IMR-90 (cell line): ENCODE data around the gene PDLIM5. TPM values are rescaled to one million over a fixed set of nuclear protein-coding genes. Genes with fewer than 3 reads are reported as not detected.
A peak's percentile ranks its signal among the peaks of the same experiment; 100 is the strongest.

Experiments used
- ATAC-seq: fragments of 200-7000 bp; cut with Tn5 transposase; 2 replicates; pipeline ENCODE4 v1.9.1; 2020; ENCODE audit warnings: low read depth, mild to moderate bottlenecking, moderate library complexity
- BruUV-seq: library from RNA; stranded (reverse); fragments of 400-500 nt; replicated peaks from 2 replicates; lab custom pipeline; 2021; lab: Mats Ljungman, UMichigan
- CTCF ChIA-PET: fragments of 300-600 bp; formaldehyde crosslinking; extraction: SDS; loops from one replicate; lab custom pipeline; 2021; ENCODE audit warnings: antibody characterized with exemption; lab: Yijun Ruan, JAX
- POLR2A ChIA-PET: fragments of 300-600 bp; sonication (Branson Sonifier 250); formaldehyde crosslinking; loops from one replicate; lab custom pipeline; 2022; ENCODE audit warnings: antibody characterized with exemption; ENCODE audit not compliant: unreplicated experiment; lab: Charles Lee
- DNase-seq: peaks from one replicate; pipeline ENCODE4 v3.0.0; 2013
- H2AFZ ChIP-seq: replicated peaks from 2 replicates; pipeline ENCODE3; 2013; ENCODE audit warnings: low read length, mild to moderate bottlenecking; ENCODE audit not compliant: poor library complexity
- H2AK5ac ChIP-seq: 2 replicates; pipeline ENCODE4 v1.6.1; 2013; ENCODE audit warnings: low read depth, low read length, inconsistent platforms
- H2AK9ac ChIP-seq: replicated peaks from 2 replicates; pipeline ENCODE3; 2013; ENCODE audit warnings: mild to moderate bottlenecking, low read depth, low read length, moderate library complexity; ENCODE audit not compliant: poor library complexity
- H2BK120ac ChIP-seq: 2 replicates; pipeline ENCODE4 v1.6.1; 2013; ENCODE audit warnings: low read depth, low read length, inconsistent platforms
- H2BK15ac ChIP-seq: 3 replicates; pipeline ENCODE4 v1.6.1; 2013; ENCODE audit warnings: low read depth, low read length, inconsistent platforms
- H2BK20ac ChIP-seq: 2 replicates; pipeline ENCODE4 v1.6.1; 2013; ENCODE audit warnings: low read depth, mild to moderate bottlenecking, inconsistent platforms, low read length, moderate library complexity
- H2BK5ac ChIP-seq: 2 replicates; pipeline ENCODE4 v1.6.1; 2013; ENCODE audit warnings: mild to moderate bottlenecking, low read depth, low read length, inconsistent platforms; ENCODE audit not compliant: poor library complexity, severe bottlenecking
- H3K14ac ChIP-seq: replicated peaks from 2 replicates; pipeline ENCODE4 v1.6.1; 2013; ENCODE audit warnings: low read depth, low read length, inconsistent platforms
- H3K18ac ChIP-seq: 2 replicates; pipeline ENCODE4 v1.6.1; 2013; ENCODE audit warnings: low read depth, low read length, control low read depth
- H3K23ac ChIP-seq: 2 replicates; pipeline ENCODE4 v1.6.1; 2013; ENCODE audit warnings: low read depth, low read length, inconsistent platforms
- H3K27ac ChIP-seq: 2 replicates; pipeline ENCODE4 v1.5.1; 2013; ENCODE audit warnings: mild to moderate bottlenecking, control low read depth, low read length; ENCODE audit not compliant: insufficient read depth
- H3K27me3 ChIP-seq: 2 replicates; pipeline ENCODE4 v1.6.1; 2013; ENCODE audit warnings: low read length; ENCODE audit not compliant: control insufficient read depth, insufficient read depth
- H3K36me3 ChIP-seq: 2 replicates; pipeline ENCODE4 v1.6.1; 2013; ENCODE audit warnings: low read length, mixed read lengths; ENCODE audit not compliant: control insufficient read depth, insufficient read depth
- H3K4ac ChIP-seq: 2 replicates; pipeline ENCODE4 v1.6.1; 2013; ENCODE audit warnings: low read depth, low read length, inconsistent platforms
- H3K4me1 ChIP-seq: 2 replicates; pipeline ENCODE4 v1.6.1; 2013; ENCODE audit warnings: low read length, mixed read lengths; ENCODE audit not compliant: control insufficient read depth, insufficient read depth
- H3K4me2 ChIP-seq: 2 replicates; pipeline ENCODE4 v1.6.1; 2013; ENCODE audit warnings: low read depth, mild to moderate bottlenecking, control low read depth, low read length, moderate library complexity
- H3K4me3 ChIP-seq: 2 replicates; pipeline ENCODE4 v1.5.1; 2013; ENCODE audit warnings: low read depth, mild to moderate bottlenecking, control low read depth, low read length, moderate library complexity; ENCODE audit not compliant: insufficient read depth
- H3K56ac ChIP-seq: 2 replicates; pipeline ENCODE4 v1.6.1; 2013; ENCODE audit warnings: low read length, inconsistent platforms; ENCODE audit not compliant: insufficient read depth; ENCODE audit errors: extremely low read depth
- H3K79me1 ChIP-seq, 2 experiments: 2 replicates each; pipeline ENCODE4 v1.6.1; 2013; ENCODE audit warnings: low read length in 2 of 2, inconsistent platforms in 1 of 2, low read depth in 1 of 2
- H3K9ac ChIP-seq: 2 replicates; pipeline ENCODE4 v1.6.1; 2013; ENCODE audit warnings: low read depth, low read length, control low read depth
- H3K9me1 ChIP-seq: 2 replicates; pipeline ENCODE4 v1.6.1; 2013; ENCODE audit warnings: low read length, inconsistent platforms; ENCODE audit not compliant: insufficient read depth
- H3K9me3 ChIP-seq: 2 replicates; pipeline ENCODE4 v1.6.1; 2013; ENCODE audit warnings: low read length; ENCODE audit not compliant: control insufficient read depth, insufficient read depth
- H4K20me1 ChIP-seq: 2 replicates; pipeline ENCODE4 v1.6.1; 2013; ENCODE audit warnings: low read length, inconsistent platforms; ENCODE audit not compliant: insufficient read depth
- H4K5ac ChIP-seq: 2 replicates; pipeline ENCODE4 v1.6.1; 2013; ENCODE audit warnings: mild to moderate bottlenecking, low read depth, low read length, control low read depth
- H4K8ac ChIP-seq, 2 experiments: 2 replicates each; pipeline ENCODE4 v1.6.1; 2013; ENCODE audit warnings: low read depth in 2 of 2, low read length in 2 of 2, control low read depth in 1 of 2, inconsistent platforms in 1 of 2
- H4K91ac ChIP-seq: 2 replicates; pipeline ENCODE4 v1.6.1; 2013; ENCODE audit warnings: low read depth, low read length, inconsistent platforms; ENCODE audit not compliant: insufficient read depth
- BHLHE40 ChIP-seq: fragments of 150-350 bp; IDR thresholded peaks from 2 replicates; pipeline ENCODE4 v1.6.1; 2016; ENCODE audit warnings: mild to moderate bottlenecking, low read depth, low read length
- CEBPB ChIP-seq: IDR thresholded peaks from 2 replicates; pipeline ENCODE4 v1.6.1; 2012; ENCODE audit warnings: low read depth, low read length, improper control_type of control experiment
- CHD1 ChIP-seq: IDR thresholded peaks from 2 replicates; pipeline ENCODE4 v1.6.1; 2012; ENCODE audit warnings: low read depth, low read length, improper control_type of control experiment
- FOS ChIP-seq: fragments of 150-350 bp; IDR thresholded peaks from 2 replicates; pipeline ENCODE4 v1.6.1; 2016; ENCODE audit warnings: low read depth, low read length
- MAFK ChIP-seq: IDR thresholded peaks from 2 replicates; pipeline ENCODE4 v1.6.1; 2012; ENCODE audit warnings: low read depth, low read length, improper control_type of control experiment
- MAZ ChIP-seq: IDR thresholded peaks from 2 replicates; pipeline ENCODE4 v1.6.1; 2012; ENCODE audit warnings: low read depth, mild to moderate bottlenecking, low read length, improper control_type of control experiment, moderate library complexity, borderline replicate concordance
- MXI1 ChIP-seq: IDR thresholded peaks from 2 replicates; pipeline ENCODE4 v1.6.1; 2012; ENCODE audit warnings: low read depth, mild to moderate bottlenecking, low read length, moderate library complexity, borderline replicate concordance
- NFE2L2 ChIP-seq: fragments of 150-350 bp; IDR thresholded peaks from 2 replicates; pipeline ENCODE4 v1.6.1; 2016; ENCODE audit warnings: low read depth, mild to moderate bottlenecking, low read length
- POLR2A ChIP-seq: IDR thresholded peaks from 2 replicates; pipeline ENCODE4 v1.6.1; 2012; ENCODE audit warnings: mild to moderate bottlenecking, low read depth, low read length
- RAD21 ChIP-seq: IDR thresholded peaks from 2 replicates; pipeline ENCODE4 v1.6.1; 2012; ENCODE audit warnings: low read length, improper control_type of control experiment
- RCOR1 ChIP-seq: IDR thresholded peaks from 2 replicates; pipeline ENCODE4 v1.6.1; 2012; ENCODE audit warnings: mild to moderate bottlenecking, low read length, improper control_type of control experiment; ENCODE audit not compliant: insufficient replicate concordance
- RFX5 ChIP-seq: IDR thresholded peaks from 2 replicates; pipeline ENCODE4 v1.8.0; 2012; ENCODE audit warnings: low read depth, mild to moderate bottlenecking, low read length, moderate library complexity
- SMC3 ChIP-seq: fragments of 150-350 bp; IDR thresholded peaks from 2 replicates; pipeline ENCODE4 v1.6.1; 2016; ENCODE audit warnings: low read depth, mild to moderate bottlenecking, antibody characterized with exemption, low read length, moderate library complexity
- WGBS, 2 experiments: methylation state at CpG; one replicate each; pipeline versions ENCODE4 v1.1.5 to v1.1.7; 2013; ENCODE audit warnings: missing lambda C conversion rate in 2 of 2; ENCODE audit not compliant: insufficient read length in 1 of 2; ENCODE audit errors: extremely low coverage in 2 of 2; 5-methylcytosine and 5-hydroxymethylcytosine counted together
- dilution Hi-C: fragments of 300-500 bp; cut with HindIII; formaldehyde crosslinking; loops from one replicate; pipeline ENCODE4 v1.14.3; 2018; ENCODE audit warnings: low sequenced_read_pairs; ENCODE audit not compliant: unreplicated experiment
- in situ Hi-C: fragments of 300-500 bp; cut with MboI; formaldehyde crosslinking; loops from 3 replicates; pipeline ENCODE4 v1.14.3; 2019; ENCODE audit warnings: low sequenced_read_pairs, inconsistent platforms, mixed read lengths
- intact Hi-C: fragments of 100-400 bp; cut with micrococcal nuclease; formaldehyde crosslinking; loops from 2 replicates; pipeline ENCODE4 v1.10.0; 2022
- polyA plus RNA-seq, 3 experiments: library from polyadenylated mRNA; depleted of rRNA; stranded (reverse); fragments of >200 nt; gene quantifications; 2 replicates each; pipeline ENCODE4 v1.2.3, GENCODE V29; 2012; ENCODE audit warnings: low replicate concordance in 1 of 3
- total RNA-seq: library from RNA; depleted of rRNA; stranded (reverse); fragments of >200 nt; gene quantifications from 2 replicates; pipeline ENCODE4 v1.2.3, GENCODE V29; 2012
- TF ChIP-seq, protein P1 (sequence below): fragments of 150-350 bp; IDR thresholded peaks from 2 replicates; pipeline ENCODE4 v1.6.1; 2017; ENCODE audit warnings: mild to moderate bottlenecking, antibody characterized with exemption, low read length, low read depth
- TF ChIP-seq, protein P2 (sequence below): fragments of 150-350 bp; IDR thresholded peaks from 2 replicates; pipeline ENCODE4 v1.6.1; 2016; ENCODE audit warnings: low read depth, mild to moderate bottlenecking, low read length, moderate library complexity, borderline replicate concordance
- TF ChIP-seq, protein P3 (sequence below): conservative IDR thresholded peaks from 2 replicates; pipeline ENCODE4 v1.5.1; 2012; ENCODE audit warnings: mild to moderate bottlenecking, low read depth, low read length, improper control_type of control experiment

PDLIM5 gene
- total and polyA plus RNA-seq, 2 of the 4 experiments (the other 2 are of a cell fraction), result 96.5 to 188 TPM

DNA sequence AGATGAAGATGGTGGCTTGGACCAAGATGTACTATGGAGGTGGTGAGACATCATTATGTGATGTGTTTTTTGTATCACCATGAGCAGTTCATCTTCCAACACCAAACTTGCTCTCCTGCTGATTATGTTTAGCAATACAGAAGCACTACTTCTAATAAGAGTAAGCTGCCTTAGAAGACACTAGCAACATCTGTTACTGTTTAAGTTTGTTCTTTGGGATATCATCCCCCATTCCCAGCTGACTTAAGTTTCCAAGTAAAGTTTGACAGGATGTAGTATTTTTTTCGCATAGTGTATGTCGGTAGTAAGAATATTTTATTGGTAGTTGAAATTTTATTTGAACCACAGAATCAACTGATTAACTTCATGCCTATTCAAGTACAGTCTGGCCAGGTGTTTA is 182.5 kb downstream of the PDLIM5 start:
- in situ Hi-C loops (no loop called here), dilution Hi-C loops (loop anchor here (25.0 kb wide), 1 partner anchor 478 kb away; no protein-coding TSS in a partner anchor), intact Hi-C loops (no loop called here)
- POLR2A ChIA-PET, result no interaction called here
- no peak overlapping the region for H3K18ac ChIP-seq
- H4K5ac ChIP-seq, result no peak overlapping the region
- H3K14ac ChIP-seq, result no peak overlapping the region
- H3K4me3 ChIP-seq, result no peak overlapping the region
- H4K91ac ChIP-seq, result no peak overlapping the region
- 0 out of 2 replicates have a peak, but pooled peaks cover 8% of the 10 kb centered on the region for H3K9me1 ChIP-seq
- H3K9ac ChIP-seq, result no peak overlapping the region
- H4K8ac ChIP-seq, result no peak overlapping the region
- H3K23ac ChIP-seq, result peak overlapping the region; percentile 23; the same call in 1 of the 2 replicates
- TF ChIP-seq RFX5, result no peak
- TF ChIP-seq FOS, result no peak
- TF ChIP-seq MXI1, result no peak
- no peak for TF ChIP-seq POLR2A
- no peak for TF ChIP-seq MAFK
- TF ChIP-seq RAD21, result no peak
- TF ChIP-seq, protein P1, sequence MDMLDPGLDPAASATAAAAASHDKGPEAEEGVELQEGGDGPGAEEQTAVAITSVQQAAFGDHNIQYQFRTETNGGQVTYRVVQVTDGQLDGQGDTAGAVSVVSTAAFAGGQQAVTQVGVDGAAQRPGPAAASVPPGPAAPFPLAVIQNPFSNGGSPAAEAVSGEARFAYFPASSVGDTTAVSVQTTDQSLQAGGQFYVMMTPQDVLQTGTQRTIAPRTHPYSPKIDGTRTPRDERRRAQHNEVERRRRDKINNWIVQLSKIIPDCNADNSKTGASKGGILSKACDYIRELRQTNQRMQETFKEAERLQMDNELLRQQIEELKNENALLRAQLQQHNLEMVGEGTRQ, result no peak
- no peak for TF ChIP-seq BHLHE40
- no peak for TF ChIP-seq MAZ
- no peak for TF ChIP-seq NFE2L2
- no peak for TF ChIP-seq CHD1
- TF ChIP-seq, protein P2, sequence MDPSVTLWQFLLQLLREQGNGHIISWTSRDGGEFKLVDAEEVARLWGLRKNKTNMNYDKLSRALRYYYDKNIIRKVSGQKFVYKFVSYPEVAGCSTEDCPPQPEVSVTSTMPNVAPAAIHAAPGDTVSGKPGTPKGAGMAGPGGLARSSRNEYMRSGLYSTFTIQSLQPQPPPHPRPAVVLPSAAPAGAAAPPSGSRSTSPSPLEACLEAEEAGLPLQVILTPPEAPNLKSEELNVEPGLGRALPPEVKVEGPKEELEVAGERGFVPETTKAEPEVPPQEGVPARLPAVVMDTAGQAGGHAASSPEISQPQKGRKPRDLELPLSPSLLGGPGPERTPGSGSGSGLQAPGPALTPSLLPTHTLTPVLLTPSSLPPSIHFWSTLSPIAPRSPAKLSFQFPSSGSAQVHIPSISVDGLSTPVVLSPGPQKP, result no peak
- no peak for TF ChIP-seq CEBPB
- TF ChIP-seq, protein P3, sequence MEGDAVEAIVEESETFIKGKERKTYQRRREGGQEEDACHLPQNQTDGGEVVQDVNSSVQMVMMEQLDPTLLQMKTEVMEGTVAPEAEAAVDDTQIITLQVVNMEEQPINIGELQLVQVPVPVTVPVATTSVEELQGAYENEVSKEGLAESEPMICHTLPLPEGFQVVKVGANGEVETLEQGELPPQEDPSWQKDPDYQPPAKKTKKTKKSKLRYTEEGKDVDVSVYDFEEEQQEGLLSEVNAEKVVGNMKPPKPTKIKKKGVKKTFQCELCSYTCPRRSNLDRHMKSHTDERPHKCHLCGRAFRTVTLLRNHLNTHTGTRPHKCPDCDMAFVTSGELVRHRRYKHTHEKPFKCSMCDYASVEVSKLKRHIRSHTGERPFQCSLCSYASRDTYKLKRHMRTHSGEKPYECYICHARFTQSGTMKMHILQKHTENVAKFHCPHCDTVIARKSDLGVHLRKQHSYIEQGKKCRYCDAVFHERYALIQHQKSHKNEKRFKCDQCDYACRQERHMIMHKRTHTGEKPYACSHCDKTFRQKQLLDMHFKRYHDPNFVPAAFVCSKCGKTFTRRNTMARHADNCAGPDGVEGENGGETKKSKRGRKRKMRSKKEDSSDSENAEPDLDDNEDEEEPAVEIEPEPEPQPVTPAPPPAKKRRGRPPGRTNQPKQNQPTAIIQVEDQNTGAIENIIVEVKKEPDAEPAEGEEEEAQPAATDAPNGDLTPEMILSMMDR, result no peak
- TF ChIP-seq SMC3, result no peak
- no peak for TF ChIP-seq RCOR1
- BruUV-seq, result no TSS peak
- no peaks in the 10 kb centered on the region; the same call in 1 of the 2 replicates for H3K36me3 ChIP-seq
- CTCF ChIA-PET, result no interaction called here
- no peak overlapping the region for H2BK5ac ChIP-seq
- DNase-seq (peak; percentile 45), ATAC-seq (peak; percentile 29; the same call in 1 of the 2 replicates)
- no peak overlapping the region for H2AK5ac ChIP-seq
- H2BK20ac ChIP-seq, result no peak overlapping the region
- H2BK120ac ChIP-seq, result no peak overlapping the region
- no CpG with 5 or more reads among the region's 2 CpGs for WGBS, 2 experiments
- no peaks in the 10 kb centered on the region for H3K27me3 ChIP-seq
- peaks cover 3% of the 10 kb centered on the region; the same call in 1 of the 2 replicates for H3K4me1 ChIP-seq
- no peaks in the 10 kb centered on the region for H3K9me3 ChIP-seq
- H3K79me1 ChIP-seq, result peaks cover 32 to 49% of the 10 kb centered on the region in 2 experiments
- H3K4me2 ChIP-seq, result no peak overlapping the region
- no peak overlapping the region for H3K4ac ChIP-seq
- no peak overlapping the region for H3K27ac ChIP-seq
- no peak overlapping the region for H2AFZ ChIP-seq
- H3K56ac ChIP-seq, result no peak overlapping the region
- 0 out of 2 replicates have a peak, but pooled peaks cover 3% of the 10 kb centered on the region for H4K20me1 ChIP-seq
- no peak overlapping the region for H2AK9ac ChIP-seq
- no peak overlapping the region for H2BK15ac ChIP-seq
